HPDE6-E6E7 (cell line): ENCODE results near the gene SMIM20.
A peak's percentile ranks its signal among the peaks of the same experiment; 100 is the strongest.
"Not testable (repeated sequence)": the region's sequence is repeated elsewhere in the genome, so short reads cannot be mapped to it uniquely, and the experiment has no call there.

Experiments used
- DNase-seq: peaks from one replicate; pipeline ENCODE4 v3.0.0; 2011; ENCODE audit warnings: missing footprints; ENCODE audit errors: extremely low spot score

SMIM20 gene

DNA sequence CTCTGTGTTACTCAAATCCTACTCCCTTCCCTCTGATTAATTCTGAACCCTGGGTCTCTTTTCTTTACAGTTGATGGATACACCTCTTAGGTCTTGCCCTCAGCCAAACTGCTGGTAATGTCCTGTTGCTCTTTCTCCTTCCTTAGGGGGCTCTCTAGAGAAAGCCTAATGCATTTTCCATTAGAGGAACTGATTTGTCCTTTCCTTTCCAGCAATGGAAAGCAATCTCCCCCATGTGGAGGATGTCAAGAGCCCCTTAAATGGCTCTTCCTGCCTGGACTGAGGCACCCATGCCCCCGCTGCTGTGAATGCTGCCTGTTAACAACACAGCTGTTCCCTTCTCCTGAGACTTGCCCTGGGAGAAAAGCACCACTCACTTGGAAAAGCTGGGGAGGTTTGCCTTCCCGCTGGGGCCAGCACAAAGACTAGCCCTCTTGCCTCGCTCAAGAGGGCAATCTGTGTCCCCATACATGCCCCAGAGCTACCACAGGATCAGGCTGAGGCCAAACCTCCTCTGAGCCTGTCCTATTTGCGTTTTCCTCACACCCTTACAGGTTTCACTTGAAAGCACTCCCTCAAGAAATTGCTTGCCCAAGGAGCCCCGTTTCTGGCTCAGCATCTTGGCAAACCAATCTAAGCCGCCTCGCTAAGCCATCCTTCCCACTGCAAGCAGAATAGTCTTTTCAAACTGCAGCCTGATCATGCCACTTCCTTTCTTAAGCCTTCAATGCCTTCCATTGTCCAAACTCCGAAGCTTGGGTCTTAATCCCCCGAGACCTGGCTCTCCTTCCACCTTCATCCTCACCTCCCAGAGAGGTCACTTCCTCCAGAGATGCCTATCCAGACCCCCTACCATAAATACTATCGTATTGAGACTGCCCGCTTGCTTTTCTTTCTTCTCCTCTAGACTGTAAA, 23.2 kb upstream of the SMIM20 start:
- DNase-seq, result no peak

DNA sequence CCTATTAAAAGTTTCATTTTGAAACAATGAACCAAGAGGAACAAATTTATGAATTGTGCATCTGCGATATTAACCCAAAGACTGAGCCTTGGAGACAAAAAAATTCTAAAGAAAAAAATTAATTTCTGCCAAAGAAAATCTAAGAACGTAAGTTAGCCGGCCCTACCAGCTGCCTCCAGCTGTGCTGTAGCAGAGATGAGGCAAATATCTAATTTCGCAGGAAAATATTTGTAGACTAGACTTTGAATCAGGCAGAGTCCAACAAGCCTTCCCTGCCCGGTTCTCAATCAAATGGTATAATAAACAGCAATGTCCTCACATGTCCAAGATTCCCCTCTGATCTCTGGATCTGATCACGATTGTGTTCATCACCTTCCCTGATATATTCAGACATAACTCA, 21.2 kb upstream of the SMIM20 start:
- no peak for DNase-seq

DNA sequence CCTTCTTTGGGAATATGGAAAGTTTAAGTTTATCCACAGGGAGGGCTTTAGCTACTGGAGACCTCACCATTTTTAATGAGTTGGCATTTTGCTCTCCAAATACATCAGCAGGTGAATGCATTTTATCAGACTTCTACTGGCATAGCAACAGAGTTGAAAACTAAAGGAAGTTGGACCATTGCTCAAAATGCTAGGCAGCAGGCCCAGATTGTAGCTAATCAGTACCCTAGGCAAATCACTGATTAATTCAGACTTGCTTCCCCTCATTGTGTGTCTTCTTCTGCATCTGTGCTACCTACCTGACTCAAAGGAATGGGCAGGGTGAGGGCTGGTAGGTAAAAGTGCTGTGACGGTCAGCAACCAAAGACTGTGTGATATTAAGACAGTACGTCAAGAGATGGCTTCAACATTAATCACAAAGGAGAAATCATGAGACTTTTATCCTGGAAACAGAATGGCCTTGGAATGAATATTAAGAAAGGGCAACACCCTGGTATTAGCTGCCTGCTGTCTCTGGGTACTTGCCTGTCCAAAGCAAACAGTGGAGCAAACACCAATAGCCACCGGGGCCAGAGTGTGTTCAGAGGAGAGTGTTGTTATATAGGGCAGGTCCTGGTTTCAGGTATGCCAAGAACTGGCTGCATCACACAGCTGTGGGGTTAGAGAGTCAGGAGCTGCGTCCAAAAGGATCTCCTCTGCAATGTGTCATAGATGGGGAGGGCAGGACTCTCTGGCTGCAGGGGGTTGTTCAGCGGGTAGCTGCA, 17.1 kb upstream of the SMIM20 start:
- no peak for DNase-seq

DNA sequence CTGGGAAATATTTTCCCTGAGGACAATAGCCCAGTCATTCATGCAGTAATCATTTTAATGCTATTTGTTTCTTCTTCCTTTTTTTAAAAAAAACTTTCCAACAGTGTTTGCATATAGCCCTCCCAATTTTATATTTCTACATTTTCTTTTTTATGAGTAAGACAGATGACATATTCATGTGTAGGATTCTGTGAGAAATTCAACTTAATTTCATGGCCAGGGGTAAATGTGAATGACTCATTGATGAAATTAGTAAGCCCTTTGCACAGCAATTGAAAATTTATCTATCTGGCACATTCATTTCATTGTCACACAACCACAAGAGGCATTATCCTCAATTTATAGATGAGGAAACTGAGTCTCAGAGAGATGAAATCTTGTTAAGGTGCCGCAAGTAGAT, 13.7 kb upstream of the SMIM20 start:
- no peak for DNase-seq

DNA sequence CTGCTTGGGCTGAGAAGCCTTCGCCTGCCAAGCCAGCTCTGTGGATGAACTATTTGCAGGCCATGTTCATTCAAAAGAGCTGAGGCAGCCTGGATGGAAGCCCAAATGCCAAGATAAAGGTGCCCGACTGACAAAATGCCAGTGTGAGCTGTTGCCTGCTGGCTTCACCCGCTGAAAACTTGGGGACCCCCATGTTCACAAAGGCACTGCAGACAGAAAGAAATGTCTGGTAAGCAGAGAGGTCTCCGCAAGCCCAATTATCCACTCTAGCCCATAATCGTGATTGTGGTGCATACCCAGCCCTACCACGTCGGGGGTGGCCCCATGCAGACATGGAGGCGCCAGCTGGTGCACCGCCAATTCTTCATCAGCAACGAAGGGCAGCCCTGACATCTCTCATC, 13.0 kb upstream of the SMIM20 start:
- DNase-seq, result no peak

DNA sequence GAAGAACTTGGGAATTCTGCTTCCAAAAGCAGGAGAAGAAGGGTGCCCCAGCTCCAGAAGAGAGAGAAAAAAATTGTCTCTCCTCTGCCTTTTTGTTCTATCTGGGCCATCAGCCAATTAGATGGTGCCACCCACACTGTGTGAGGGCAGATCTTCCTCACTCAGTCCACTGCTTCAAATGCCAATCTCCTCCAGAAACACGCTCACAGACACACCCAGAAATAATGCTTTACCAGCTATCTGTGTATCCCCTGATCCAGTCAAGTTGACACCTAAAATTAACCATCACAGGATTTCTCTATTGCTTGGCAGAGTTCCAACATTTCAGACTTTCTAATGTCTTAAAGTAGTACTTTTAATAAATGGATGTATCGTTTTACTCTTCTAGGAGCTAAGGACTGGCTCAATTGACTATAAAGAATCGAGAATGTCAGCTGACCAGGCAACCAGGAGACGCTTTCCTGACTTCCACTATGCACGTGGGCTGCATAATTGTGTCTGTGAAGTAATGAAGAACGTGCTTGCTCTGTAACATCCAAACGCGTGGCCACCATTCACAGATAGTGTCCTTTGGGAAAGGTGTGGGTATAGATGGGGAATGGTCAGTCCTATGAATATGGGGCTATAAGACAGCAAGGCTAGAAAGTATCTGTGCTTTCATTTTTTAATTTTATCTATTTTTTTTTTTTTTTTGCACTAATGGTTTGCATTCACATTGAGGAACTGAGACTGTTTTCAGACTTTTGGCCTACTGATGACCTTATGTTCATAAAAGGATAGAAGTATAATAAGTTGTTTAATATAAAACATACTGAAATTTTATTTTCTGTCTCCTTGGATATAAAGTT, 9.9 kb upstream of the SMIM20 start:
- no peak for DNase-seq

DNA sequence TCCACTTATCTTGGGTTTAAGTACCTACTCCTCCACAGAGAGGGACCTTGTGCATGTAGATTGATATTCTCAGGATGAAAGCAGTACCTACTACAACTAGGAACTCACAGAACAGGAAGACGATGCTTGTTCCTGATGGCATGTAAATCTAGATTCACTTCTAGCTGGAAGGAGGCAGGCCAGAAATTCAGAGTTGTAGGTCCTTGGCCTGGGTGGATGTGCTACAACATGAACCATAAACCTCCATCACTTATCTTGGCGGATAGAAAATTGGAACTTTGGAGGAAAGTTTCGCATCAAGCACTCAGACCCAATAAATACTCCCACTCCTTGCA, 9.3 kb upstream of the SMIM20 start:
- DNase-seq, result no peak

DNA sequence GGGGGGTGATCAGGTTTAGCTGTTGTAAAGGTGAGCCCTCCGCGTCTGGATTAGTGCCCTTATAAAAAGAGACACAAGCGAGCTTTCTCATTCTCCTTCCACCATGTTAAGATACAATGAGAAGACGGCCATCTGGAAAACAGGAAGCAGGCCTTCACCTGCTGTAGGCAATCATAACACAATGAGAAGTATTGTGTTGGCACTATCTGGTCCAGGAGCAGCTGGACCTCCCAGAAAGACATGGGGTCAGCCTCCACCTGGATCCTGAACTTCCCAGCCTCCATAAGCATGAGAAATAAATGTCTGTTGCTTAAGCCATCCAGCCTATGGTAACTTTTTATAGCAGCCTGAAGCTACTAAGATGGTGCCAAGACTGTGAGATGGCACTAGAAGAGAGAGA, 8.6 kb upstream of the SMIM20 start:
- no peak for DNase-seq

DNA sequence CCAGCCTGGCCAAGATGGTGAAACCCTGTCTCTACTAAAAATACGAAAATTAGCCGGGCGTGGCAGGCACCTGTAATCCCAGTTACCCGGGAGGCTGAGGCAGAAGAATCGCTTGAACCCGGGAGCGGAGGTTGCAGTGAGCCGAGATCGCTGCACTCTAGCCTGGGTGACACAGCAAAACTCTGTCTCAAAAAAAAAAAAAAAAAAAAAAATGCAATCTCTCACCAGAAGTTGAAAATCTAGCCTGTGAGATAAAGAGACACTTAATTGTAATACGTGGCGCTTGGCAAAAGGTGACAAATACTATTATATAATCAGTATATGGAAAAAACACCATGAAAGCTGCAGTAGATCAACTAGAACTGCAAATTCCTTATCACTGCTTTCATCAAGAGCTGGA, 7.9 kb upstream of the SMIM20 start:
- DNase-seq, result not testable (repeated sequence)

DNA sequence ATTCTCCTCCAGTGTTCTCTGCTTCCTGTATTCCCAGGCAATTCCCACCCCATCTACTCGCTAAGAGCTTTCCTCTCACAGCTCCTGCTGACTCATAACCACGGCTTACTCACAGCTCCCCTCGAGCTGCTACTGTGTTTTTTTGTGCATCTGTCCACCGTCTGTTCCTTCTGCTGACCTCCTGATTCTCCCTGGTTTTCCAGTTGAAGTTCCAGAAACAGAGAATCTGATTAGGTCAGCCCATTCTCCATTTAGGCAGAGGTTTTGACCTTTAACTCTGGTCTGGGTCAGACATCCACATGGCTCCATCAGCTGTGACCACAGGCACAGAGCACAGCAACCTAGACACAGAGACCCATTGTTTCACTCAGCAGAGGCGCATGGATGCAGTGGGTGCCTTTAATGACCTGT, 5.5 kb upstream of the SMIM20 start:
- peak; percentile 81 for DNase-seq

DNA sequence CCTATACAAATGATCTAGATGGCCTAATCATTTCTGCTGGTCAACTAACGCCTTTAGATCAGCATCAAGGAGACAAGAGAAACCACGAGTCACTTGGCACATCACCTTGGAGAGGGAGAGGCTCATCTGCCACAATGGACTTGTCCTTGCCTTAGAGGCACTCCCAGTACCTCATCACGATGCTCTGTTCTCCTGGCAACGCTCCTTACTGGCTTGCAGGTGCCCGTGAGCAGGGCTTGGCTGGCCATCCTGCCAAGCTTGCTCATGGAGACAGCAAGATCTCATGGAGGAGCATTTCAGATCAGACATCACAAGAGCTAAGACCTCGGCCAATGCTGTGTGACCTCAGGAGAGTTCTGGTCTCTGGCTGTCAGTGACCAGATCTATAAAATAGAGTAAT, 2.7 kb upstream of the SMIM20 start:
- no peak for DNase-seq

DNA sequence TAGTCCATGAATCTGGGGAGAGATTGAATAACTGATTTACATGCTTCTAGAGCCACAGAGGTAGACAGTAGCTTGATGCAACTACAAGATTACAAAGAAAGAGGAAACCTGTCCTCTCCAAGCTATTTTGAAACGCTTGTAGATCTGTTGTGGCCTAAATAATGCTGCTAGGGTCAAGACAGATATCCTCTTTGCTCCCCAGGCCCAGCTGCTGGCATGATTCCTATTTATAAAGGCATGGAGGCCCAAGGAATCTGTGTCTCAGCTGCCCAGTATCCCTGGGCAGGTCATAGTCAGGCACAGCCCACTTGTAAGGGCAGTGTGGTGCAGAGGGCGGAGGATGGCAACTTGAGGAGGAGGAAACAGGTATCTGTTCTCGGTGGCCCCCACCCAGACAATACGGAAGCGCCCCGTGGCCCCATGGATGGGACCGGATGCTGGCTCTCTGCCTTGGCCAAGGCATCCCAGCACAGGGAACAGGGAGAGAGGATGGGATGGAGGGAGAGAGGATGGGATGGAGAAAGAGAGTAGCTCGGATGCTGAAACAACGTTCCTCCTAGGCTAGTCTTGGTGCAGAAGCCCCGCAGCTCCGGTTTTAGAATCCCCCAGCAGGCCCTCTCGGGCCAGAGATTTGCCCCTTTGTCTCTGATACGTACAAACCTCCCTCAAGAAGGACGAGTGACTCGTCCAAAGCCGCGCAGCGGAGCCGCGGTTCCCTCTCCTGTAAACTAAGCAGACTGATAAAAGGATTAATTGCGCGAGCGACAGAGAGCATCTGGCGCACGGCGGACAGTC, 767 bp upstream of the SMIM20 start:
- DNase-seq, result peak; percentile 12

DNA sequence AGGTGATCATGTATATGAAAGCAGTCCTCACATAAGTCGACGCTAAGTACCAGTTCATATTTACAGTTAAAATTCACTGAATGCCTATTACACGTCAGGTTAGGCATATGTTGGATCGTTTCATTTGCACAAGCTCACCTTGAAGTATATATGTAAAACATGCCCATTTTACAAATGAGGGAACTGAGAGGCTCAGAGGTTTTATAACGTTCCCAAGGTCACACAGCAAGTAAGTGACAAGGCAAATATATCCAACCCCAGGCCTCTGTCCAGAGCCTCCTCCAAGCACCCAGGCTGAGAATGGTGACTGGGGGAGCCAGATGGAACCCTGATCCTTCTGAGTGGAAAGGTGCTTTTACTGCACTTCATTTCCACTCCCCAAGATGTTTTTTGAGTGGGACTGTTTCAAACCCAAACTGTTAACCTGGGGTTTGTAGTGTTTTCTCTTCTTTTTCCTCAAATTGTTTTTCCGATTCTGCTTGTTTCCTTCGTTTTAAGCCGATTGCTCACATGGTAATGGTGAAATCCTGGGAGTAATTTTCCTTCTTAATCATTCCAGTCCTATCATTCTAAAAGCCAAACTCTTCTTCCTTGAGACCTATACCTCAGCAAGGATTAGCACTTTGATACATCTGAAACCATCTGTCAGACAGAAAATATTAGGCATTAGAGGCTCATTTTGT, 791 bp downstream of the SMIM20 start:
- no peak for DNase-seq

DNA sequence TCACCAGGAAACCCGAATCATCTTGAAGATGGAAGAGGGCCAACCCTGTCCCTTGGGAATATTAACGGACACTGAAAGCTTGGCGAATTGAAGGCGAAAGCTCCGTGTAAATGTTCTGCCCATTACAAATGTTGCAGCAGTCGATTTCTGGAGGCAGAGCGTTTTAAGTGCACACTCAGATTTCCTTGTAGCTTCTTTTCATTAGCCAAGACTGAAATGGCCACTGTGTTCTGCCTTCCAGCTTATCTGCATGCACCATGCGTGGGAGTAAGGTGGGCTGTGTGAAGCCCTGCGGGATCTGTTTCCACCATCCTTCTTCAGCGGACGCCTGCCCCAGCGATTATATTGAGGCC, 1.3 kb downstream of the SMIM20 start:
- DNase-seq, result no peak

DNA sequence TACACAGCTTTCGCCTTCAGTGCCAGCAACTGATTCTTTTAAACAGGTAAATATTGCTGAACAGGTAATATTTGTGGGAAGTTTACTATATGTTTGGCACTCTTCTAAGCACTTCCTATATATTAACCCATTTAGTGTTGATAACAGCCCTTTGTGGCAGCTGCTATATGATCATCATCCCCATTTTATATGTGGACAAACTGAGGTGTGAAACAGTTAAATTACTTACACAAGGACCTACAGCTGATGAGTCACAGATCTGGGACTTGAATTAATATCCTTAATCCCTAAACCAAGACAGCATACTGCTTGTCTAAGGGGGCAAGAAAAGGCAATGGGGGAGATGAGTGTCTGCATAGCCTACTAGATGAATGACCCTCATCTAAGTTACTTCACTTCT, 2.9 kb downstream of the SMIM20 start:
- DNase-seq, result no peak

DNA sequence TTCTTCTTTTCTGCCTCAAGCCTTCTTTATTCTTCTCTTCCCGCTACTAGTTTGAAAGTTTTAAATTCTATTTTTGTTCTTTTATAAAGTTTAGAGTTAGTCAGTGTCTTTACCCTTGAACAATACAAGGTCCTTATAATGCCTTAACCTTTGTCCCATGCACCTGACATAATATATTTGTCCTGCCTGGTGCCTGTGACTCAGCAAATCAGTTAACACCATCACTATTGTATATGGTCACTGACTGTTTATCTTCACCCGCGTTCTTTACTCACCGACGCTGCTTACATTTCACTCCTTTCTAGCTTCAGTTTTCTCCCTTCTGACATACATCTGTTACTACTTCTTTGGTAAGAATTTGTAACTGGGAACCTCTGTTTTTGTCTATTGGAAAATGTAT, 5.7 kb downstream of the SMIM20 start:
- no peak for DNase-seq

DNA sequence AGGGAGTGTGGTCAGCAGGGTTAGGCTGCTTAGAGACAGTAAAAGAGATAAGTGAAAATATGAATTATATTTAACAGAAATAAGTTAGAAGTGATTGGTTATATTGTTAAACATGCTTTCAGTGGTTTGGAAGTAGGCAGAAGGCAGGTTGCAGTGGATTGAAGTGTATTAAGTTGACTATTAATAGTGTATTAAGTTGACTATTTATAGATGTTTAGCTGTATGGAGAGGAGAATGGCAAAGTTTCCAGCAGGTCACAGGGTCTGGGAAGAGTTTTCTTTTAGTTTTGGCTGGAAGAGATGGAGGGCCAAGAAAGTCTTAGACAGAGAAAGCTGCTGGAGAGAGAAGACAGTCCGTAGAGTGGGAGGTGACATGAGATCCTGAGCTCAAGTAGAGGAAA, 7.9 kb downstream of the SMIM20 start:
- DNase-seq, result no peak

DNA sequence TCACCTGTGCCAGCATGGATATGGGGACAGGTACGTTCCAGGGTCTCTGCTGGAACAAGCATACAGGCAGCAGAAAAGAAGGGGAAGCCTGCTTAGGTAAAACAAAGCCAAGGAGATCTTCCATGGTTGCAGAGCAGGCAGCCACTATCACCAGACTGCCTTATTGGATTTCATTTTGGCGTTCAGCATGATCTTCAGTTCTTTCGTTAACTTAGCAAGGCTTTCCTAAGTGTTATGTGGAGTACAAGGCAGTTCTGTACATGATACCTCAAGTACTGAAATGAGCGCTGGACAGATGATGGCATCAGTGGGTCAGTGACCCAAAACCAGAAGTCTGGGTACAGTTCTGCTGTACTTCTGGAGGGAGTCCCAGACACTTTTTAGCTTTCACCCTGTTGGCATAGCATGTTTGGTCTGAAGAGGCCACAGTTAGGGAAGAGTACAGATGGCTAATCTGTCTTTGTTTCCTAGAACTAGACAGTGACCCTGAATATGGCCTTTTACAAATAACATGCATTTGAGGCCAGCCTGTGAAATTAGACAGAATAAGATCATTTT, 8.9 kb downstream of the SMIM20 start:
- no peak for DNase-seq

DNA sequence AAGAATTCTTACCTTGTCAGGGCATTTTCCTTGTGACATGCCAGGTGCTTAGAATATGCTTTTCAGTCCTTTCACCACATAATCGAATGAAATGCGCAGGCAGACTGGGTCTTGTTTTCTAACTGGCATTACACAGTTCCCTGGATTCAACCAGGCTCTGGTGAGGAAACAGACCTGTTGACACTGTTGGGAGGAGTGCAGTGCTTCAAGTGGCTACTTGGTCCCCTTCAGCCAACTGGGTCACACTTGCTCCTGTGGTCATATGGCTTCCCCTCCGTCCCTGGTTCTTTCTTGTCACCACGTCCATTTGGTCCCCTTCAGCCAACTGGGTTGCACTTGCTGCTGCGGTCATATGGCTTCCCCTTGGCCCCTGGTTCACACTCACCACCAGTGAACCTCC, 9.7 kb downstream of the SMIM20 start:
- DNase-seq, result no peak

DNA sequence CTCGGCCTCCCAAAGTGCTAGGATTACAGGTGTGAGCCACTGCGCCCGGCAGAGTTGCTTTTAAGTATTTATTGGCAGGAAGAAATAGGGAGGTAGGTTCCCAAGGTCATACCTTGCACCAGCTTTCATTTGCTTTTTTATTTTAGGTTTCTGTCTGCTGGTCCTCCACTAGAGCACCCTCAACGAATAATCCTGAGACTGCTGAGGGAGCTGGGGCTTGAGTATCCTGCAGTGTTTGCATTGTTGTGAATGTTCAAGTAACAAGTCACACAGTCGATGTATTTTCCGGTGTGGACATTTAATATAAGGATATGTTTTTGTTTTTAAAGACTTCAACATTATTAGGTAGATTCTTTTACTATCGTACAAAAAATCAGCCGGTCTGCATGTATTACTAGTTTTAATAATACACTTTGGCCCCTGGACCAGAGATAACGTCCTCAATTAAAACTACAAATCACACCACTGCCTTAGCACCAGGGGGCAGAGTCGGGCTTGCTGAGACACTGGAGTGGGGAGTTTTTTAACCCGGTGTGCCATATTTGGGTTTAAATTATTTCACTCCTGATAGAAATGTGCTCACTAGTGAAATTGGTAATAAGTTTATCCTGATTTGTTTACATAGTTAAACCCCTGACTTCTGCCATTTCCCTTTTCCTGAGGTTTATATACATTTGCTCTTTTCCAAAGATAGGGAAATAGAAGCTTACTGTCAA, 11.6 kb downstream of the SMIM20 start:
- peak; percentile 53 for DNase-seq
